AG04450 (cell line): ENCODE data around the gene MYO7B. TPM values are rescaled to one million over a fixed set of nuclear protein-coding genes. Genes with fewer than 3 reads are reported as not detected.
"Not testable (repeated sequence)": the region's sequence is repeated elsewhere in the genome, so short reads cannot be mapped to it uniquely, and the experiment has no call there.

Experiments used
- CTCF ChIA-PET: fragments of 300-600, 350-600 bp; formaldehyde crosslinking; extraction: SDS; loops from one replicate; lab custom pipeline; 2022; ENCODE audit warnings: antibody characterized with exemption, inconsistent platforms; lab: Charles Lee
- POLR2A ChIA-PET: fragments of 350-600 bp; formaldehyde crosslinking; extraction: SDS; loops from one replicate; lab custom pipeline; 2021; ENCODE audit warnings: antibody characterized with exemption, inconsistent platforms; lab: Yijun Ruan, JAX
- DNase-seq: peaks from one replicate; pipeline ENCODE4 v3.0.0-alpha.2; 2011; ENCODE audit warnings: low read depth, low spot score
- H3K27ac ChIP-seq: one replicate; pipeline ENCODE4 v1.5.1; 2012; ENCODE audit warnings: low read depth, low read length, control low read depth
- H3K27me3 ChIP-seq: one replicate; pipeline ENCODE4 v1.6.0; 2012; ENCODE audit warnings: low read length; ENCODE audit not compliant: control insufficient read depth, insufficient read depth
- H3K4me3 ChIP-seq: 2 replicates; pipeline ENCODE4 v1.5.1; 2011; ENCODE audit warnings: mild to moderate bottlenecking, low read depth, low read length, control low read depth
- H3K9me3 ChIP-seq: 2 replicates; pipeline ENCODE4 v1.5.1; 2012; ENCODE audit warnings: low read length; ENCODE audit not compliant: control insufficient read depth, insufficient read depth
- polyA plus RNA-seq: library from polyadenylated mRNA; depleted of rRNA; stranded (reverse); fragments of >200 nt; gene quantifications from 2 replicates; pipeline ENCODE4 v1.2.3, GENCODE V29; 2011
- TF ChIP-seq, protein P1 (sequence below): IDR thresholded peaks from 2 replicates; pipeline ENCODE4 v1.5.1; 2011; ENCODE audit warnings: low read depth, low read length, control low read depth, inconsistent platforms

MYO7B gene
- polyA plus RNA-seq, 1 experiment: 0.02 TPM

- Histone ChIP-seq H3K27me3 (peaks cover 29% of the 10 kb centered on the region), H3K27ac (no peak overlapping the region), H3K4me3 (no peak overlapping the region), H3K9me3 (no peaks in the 10 kb centered on the region)
- TF ChIP-seq, protein P1, sequence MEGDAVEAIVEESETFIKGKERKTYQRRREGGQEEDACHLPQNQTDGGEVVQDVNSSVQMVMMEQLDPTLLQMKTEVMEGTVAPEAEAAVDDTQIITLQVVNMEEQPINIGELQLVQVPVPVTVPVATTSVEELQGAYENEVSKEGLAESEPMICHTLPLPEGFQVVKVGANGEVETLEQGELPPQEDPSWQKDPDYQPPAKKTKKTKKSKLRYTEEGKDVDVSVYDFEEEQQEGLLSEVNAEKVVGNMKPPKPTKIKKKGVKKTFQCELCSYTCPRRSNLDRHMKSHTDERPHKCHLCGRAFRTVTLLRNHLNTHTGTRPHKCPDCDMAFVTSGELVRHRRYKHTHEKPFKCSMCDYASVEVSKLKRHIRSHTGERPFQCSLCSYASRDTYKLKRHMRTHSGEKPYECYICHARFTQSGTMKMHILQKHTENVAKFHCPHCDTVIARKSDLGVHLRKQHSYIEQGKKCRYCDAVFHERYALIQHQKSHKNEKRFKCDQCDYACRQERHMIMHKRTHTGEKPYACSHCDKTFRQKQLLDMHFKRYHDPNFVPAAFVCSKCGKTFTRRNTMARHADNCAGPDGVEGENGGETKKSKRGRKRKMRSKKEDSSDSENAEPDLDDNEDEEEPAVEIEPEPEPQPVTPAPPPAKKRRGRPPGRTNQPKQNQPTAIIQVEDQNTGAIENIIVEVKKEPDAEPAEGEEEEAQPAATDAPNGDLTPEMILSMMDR: no peak
- CTCF ChIA-PET: interaction anchor here (0.6 kb wide), 2 partner anchors 22 to 25 kb away, joined by 3 to 4 read pairs; no protein-coding TSS in a partner anchor
- POLR2A ChIA-PET: interaction anchor here (0.6 to 1.9 kb wide), 2 partner anchors 10 to 74 kb away, joined by 3 to 4 read pairs; partner anchors contain the start of gene IWS1
- DNase-seq: no peak
Measured at GRCh38 chr2:127536707-127537541, 1.4 kb downstream of the MYO7B start.

DNA sequence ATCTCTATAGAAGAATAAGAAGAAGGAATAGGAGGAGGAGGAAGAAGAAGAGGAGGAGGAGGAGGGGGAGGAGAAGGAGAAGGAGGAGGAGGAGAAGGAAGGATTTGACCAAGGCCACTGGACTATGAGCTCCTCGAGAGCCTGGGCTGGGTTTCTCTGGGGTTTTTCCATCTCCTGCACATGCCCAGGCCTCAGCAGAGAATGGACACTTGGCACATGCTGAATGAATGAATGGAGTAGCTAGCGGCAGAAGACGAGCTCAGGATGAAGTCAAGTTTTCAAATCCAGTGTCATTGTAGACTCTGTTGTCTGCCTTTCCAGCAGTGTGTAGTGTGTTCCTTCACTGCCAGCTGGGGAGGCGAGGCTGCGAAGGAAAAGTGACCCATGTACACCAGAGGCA, 2.2 kb downstream of the MYO7B start:
- ChIA-PET POLR2A (interaction anchor here (1.9 kb wide), 1 partner anchor 11 kb away, joined by 4 read pairs; the partner anchor contains the start of gene IWS1), CTCF (interaction anchor here (0.6 kb wide), 1 partner anchor 24 kb away, joined by 4 read pairs; no protein-coding TSS in a partner anchor)
- no peak for DNase-seq
- no peak overlapping the region for H3K27ac ChIP-seq
- H3K27me3 ChIP-seq: peaks cover 34% of the 10 kb centered on the region
- no peaks in the 10 kb centered on the region for H3K9me3 ChIP-seq
- H3K4me3 ChIP-seq: no peak overlapping the region
- TF ChIP-seq, protein P1: no peak

GRCh38 chr2:127541809-127542208, 6.3 kb downstream of the MYO7B start:
- no peak overlapping the region for H3K27ac ChIP-seq
- no peak overlapping the region for H3K4me3 ChIP-seq
- DNase-seq: no peak
- CTCF ChIA-PET: no interaction called here
- POLR2A ChIA-PET: no interaction called here
- TF ChIP-seq, protein P1: no peak
- H3K27me3 ChIP-seq: peaks cover 45% of the 10 kb centered on the region
- H3K9me3 ChIP-seq: no peaks in the 10 kb centered on the region; the same call in 1 of the 2 replicates

DNA sequence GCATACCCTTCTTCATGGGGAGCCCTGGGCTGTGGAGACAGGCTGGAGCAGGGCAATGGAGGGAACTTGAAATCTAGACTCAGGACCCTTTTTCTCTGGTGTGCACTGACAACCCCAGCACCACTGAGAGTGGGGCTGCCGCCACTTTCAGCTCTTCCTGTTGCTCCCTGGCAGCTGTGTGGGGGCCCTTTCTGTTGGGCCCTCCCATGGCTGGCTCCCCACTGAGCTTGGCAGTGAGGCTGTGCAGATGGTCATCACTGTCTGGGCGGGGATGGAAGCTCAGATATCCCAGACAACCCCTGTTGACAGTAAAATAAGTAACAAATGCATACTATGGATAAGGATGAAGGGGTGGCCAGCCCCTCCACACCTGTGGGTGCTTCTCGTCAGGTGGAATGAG, 6.7 kb downstream of the MYO7B start:
- H3K27me3 ChIP-seq: peaks cover 49% of the 10 kb centered on the region
- TF ChIP-seq, protein P1: no peak
- H3K27ac ChIP-seq: no peak overlapping the region
- ChIA-PET POLR2A (no interaction called here), CTCF (no interaction called here)
- no peak for DNase-seq
- no peaks in the 10 kb centered on the region; the same call in 1 of the 2 replicates for H3K9me3 ChIP-seq
- no peak overlapping the region for H3K4me3 ChIP-seq

GRCh38 chr2:127543013-127543501, 7.6 kb downstream of the MYO7B start:
- DNase-seq, H3K4me3 ChIP-seq, POLR2A ChIA-PET, H3K9me3 ChIP-seq, CTCF ChIA-PET, H3K27ac ChIP-seq: not testable (repeated sequence)
- H3K27me3 ChIP-seq: peaks cover 47% of the 10 kb centered on the region
